HepG2 (cell line): ENCODE measurements around the gene MAD2L2. TPM values are rescaled to one million over a fixed set of nuclear protein-coding genes. Genes with fewer than 3 reads are reported as not detected.

Experiments
- HOXA9 ChIP-seq: sonication (generic); formaldehyde crosslinking; IDR thresholded peaks from 2 replicates; pipeline ENCODE4 v1.8.1; 2022; ENCODE audit warnings: missing genetic modification reagents, mild to moderate bottlenecking, moderate library complexity, borderline replicate concordance
- POLR2A ChIP-seq, 2 experiments: IDR thresholded peaks; 2 replicates each; pipeline ENCODE4 v1.6.1; 2011; ENCODE audit warnings: low read depth in 2 of 2, low read length in 2 of 2, mild to moderate bottlenecking in 1 of 2, moderate library complexity in 1 of 2; ENCODE audit not compliant: insufficient read depth in 1 of 2
- PRPF4 ChIP-seq: fragments of 200-400 bp; formaldehyde crosslinking; IDR thresholded peaks from 2 replicates; pipeline ENCODE4 v1.6.1; 2016; ENCODE audit warnings: low read length, low read depth; ENCODE audit not compliant: poor library complexity, severe bottlenecking
- SAFB2 ChIP-seq: sonication (generic); formaldehyde crosslinking; IDR thresholded peaks from 2 replicates; pipeline ENCODE4 v1.5.1; 2020; ENCODE audit warnings: missing genetic modification reagents, low read depth, mild to moderate bottlenecking, borderline replicate concordance
- TAF1 ChIP-seq: sonication (generic); formaldehyde crosslinking; IDR thresholded peaks from 2 replicates; pipeline ENCODE4 v1.4.0; 2020; ENCODE audit warnings: missing genetic modification reagents
- TARDBP ChIP-seq: sonication (generic); formaldehyde crosslinking; IDR thresholded peaks from 2 replicates; pipeline ENCODE4 v1.8.0; 2022; ENCODE audit warnings: mild to moderate bottlenecking, missing genetic modification reagents
- ZNF44 ChIP-seq: sonication (generic); formaldehyde crosslinking; IDR thresholded peaks from 2 replicates; pipeline ENCODE4 v1.5.1; 2020; ENCODE audit warnings: mild to moderate bottlenecking, missing genetic modification reagents
- ZNF557 ChIP-seq: sonication (generic); formaldehyde crosslinking; IDR thresholded peaks from 2 replicates; pipeline ENCODE4 v1.4.0; 2020; ENCODE audit warnings: missing genetic modification reagents
- ZNF574 ChIP-seq: sonication (generic); formaldehyde crosslinking; IDR thresholded peaks from 2 replicates; pipeline ENCODE4 v1.4.0; 2020; ENCODE audit warnings: missing genetic modification reagents
- ZNF619 ChIP-seq: sonication (generic); formaldehyde crosslinking; IDR thresholded peaks from 2 replicates; pipeline ENCODE4 v1.4.0; 2020; ENCODE audit warnings: mild to moderate bottlenecking, missing genetic modification reagents
- ZNF749 ChIP-seq: sonication (generic); formaldehyde crosslinking; IDR thresholded peaks from 2 replicates; pipeline ENCODE4 v1.8.0; 2022; ENCODE audit warnings: mild to moderate bottlenecking, missing genetic modification reagents, moderate library complexity, borderline replicate concordance
- ZNF839 ChIP-seq: sonication (generic); formaldehyde crosslinking; IDR thresholded peaks from 2 replicates; pipeline ENCODE4 v1.4.0; 2020; ENCODE audit warnings: missing genetic modification reagents, mild to moderate bottlenecking, borderline replicate concordance
- ZSCAN29 ChIP-seq: sonication (generic); formaldehyde crosslinking; conservative IDR thresholded peaks from 2 replicates; pipeline ENCODE4 v1.4.0; 2020; ENCODE audit warnings: mild to moderate bottlenecking, missing genetic modification reagents
- polyA plus RNA-seq, 8 experiments: library from polyadenylated mRNA; depleted of rRNA in 3 of 8; stranded (reverse) in 7 of 8; unstranded in 1 of 8; fragments of >200 nt; fragmentation: Illumina TruSeq in 4 of 8; extraction: Trizol in 4 of 8; gene quantifications; 2 replicates each; pipeline versions ENCODE4 v1.2.1 to v1.2.3, GENCODE V29; 2011 to 2016; ENCODE audit warnings: low read depth in 4 of 8, missing spikeins in 1 of 8, mixed read lengths in 1 of 8; ENCODE audit not compliant: insufficient read depth in 1 of 8
- total RNA-seq, 5 experiments: library from RNA; depleted of rRNA; stranded (reverse); fragments of >200 nt; fragmentation: Illumina TruSeq; extraction: Trizol; gene quantifications; 2 replicates each; pipeline ENCODE4 v1.2.3, GENCODE V29; 2016; ENCODE audit warnings: low read depth in 1 of 5
- TF ChIP-seq, protein P1 (sequence below), 2 experiments: sonication (generic) in 1 of 2; formaldehyde crosslinking in 1 of 2; IDR thresholded peaks; 2 replicates each; pipeline versions ENCODE4 v1.5.1 to v1.6.1; 2011 to 2020; ENCODE audit warnings: borderline replicate concordance in 1 of 2, low read depth in 1 of 2, low read length in 1 of 2, mild to moderate bottlenecking in 1 of 2, missing genetic modification reagents in 1 of 2, moderate library complexity in 1 of 2
- TF ChIP-seq, protein P2 (sequence below): sonication (generic); formaldehyde crosslinking; IDR thresholded peaks from 2 replicates; pipeline ENCODE4 v1.4.0; 2020; ENCODE audit warnings: missing genetic modification reagents
- TF ChIP-seq, protein P3 (sequence below): sonication (generic); formaldehyde crosslinking; IDR thresholded peaks from 2 replicates; pipeline ENCODE4 v1.4.0; 2020; ENCODE audit warnings: missing genetic modification reagents, mild to moderate bottlenecking, borderline replicate concordance
- TF ChIP-seq, protein P4 (sequence below): sonication (generic); formaldehyde crosslinking; IDR thresholded peaks from 2 replicates; pipeline ENCODE4 v1.5.1; 2020; ENCODE audit warnings: missing genetic modification reagents, mild to moderate bottlenecking, borderline replicate concordance

Gene MAD2L2
- total and polyA plus RNA-seq, 2 of the 13 experiments (the other 11 are each of a cell fraction or from before 2014, with no cell fraction given): 51.8 to 53.8 TPM

DNA sequence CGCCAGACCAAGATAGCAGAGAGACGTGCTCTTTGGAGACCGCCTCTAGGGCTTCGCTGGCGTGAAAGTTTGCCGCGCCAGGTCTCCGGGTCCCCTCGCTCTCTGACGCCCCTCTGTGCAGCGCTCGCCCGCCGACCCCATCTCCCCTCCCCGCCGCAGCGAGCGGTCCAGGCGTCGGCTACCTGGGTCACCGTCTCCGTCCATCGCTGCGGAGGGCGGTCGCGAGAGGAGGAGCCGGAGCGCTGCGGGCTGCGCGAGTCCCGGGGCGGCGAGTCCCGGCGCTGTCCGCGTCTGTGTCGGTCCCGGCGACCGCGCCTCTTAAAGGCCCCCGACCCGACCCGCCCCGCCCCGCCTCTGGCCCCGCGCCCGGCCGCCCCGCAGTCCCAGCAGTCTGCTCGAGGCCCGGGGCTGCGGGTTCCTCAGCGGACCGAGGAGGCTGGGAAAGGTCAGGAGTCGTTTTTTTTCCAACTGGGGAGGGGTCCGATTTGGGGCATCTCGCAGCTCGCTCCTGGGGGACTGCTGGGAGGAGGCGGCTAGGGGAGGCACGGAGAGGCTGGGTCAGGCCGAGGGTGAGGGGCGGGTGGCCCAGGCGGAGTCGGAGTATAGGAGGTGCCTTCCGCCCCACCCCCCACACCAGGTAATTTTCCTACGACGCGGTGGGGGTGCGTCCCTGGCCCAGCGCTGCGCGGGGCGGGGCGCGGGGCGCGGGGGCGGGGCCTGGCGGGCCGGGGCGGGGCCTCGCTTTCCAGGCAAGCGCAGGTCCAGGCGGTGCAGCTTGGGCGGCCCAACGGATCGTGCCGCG lies 26.6 kb downstream of the MAD2L2 start, which contains the start of the genes FBXO2 and FBXO44 (continued):
- TF ChIP-seq ZNF574 (CRISPR knock-in tag) (no peak), TAF1 (CRISPR knock-in tag) (peak; percentile 54; the same call in 1 of the 2 replicates), SAFB2 (CRISPR knock-in tag) (0 out of 2 replicates have a peak, but pooled peaks have one; percentile 57), ZNF839 (no peak), HOXA9 (CRISPR knock-in tag) (0 out of 2 replicates have a peak, but pooled peaks have one; percentile 41), POLR2A (IDR thresholded peaks at IDR 0.05; ENCODE audit: insufficient read depth in 1 of 2, low read depth in 2 of 2, low read length in 2 of 2) (peak; percentile 51 to 86; a peak in 3 of 4 replicates), ZNF619 (CRISPR knock-in tag) (no peak), TARDBP (CRISPR knock-in tag) (no peak), PRPF4 (no peak), ZNF749 (CRISPR knock-in tag) (no peak), ZNF44 (no peak), ZSCAN29 (CRISPR knock-in tag) (no peak), ZNF557 (CRISPR knock-in tag) (no peak)
- TF ChIP-seq, protein P1, sequence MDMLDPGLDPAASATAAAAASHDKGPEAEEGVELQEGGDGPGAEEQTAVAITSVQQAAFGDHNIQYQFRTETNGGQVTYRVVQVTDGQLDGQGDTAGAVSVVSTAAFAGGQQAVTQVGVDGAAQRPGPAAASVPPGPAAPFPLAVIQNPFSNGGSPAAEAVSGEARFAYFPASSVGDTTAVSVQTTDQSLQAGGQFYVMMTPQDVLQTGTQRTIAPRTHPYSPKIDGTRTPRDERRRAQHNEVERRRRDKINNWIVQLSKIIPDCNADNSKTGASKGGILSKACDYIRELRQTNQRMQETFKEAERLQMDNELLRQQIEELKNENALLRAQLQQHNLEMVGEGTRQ (IDR thresholded peaks at IDR 0.05; ENCODE audit: low read depth, low read length): no peak
- TF ChIP-seq, protein P1 (CRISPR knock-in tag; IDR thresholded peaks at IDR 0.05; ENCODE audit: borderline replicate concordance): no peak
- TF ChIP-seq, protein P2, sequence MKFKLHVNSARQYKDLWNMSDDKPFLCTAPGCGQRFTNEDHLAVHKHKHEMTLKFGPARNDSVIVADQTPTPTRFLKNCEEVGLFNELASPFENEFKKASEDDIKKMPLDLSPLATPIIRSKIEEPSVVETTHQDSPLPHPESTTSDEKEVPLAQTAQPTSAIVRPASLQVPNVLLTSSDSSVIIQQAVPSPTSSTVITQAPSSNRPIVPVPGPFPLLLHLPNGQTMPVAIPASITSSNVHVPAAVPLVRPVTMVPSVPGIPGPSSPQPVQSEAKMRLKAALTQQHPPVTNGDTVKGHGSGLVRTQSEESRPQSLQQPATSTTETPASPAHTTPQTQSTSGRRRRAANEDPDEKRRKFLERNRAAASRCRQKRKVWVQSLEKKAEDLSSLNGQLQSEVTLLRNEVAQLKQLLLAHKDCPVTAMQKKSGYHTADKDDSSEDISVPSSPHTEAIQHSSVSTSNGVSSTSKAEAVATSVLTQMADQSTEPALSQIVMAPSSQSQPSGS: no peak
- TF ChIP-seq, protein P3, sequence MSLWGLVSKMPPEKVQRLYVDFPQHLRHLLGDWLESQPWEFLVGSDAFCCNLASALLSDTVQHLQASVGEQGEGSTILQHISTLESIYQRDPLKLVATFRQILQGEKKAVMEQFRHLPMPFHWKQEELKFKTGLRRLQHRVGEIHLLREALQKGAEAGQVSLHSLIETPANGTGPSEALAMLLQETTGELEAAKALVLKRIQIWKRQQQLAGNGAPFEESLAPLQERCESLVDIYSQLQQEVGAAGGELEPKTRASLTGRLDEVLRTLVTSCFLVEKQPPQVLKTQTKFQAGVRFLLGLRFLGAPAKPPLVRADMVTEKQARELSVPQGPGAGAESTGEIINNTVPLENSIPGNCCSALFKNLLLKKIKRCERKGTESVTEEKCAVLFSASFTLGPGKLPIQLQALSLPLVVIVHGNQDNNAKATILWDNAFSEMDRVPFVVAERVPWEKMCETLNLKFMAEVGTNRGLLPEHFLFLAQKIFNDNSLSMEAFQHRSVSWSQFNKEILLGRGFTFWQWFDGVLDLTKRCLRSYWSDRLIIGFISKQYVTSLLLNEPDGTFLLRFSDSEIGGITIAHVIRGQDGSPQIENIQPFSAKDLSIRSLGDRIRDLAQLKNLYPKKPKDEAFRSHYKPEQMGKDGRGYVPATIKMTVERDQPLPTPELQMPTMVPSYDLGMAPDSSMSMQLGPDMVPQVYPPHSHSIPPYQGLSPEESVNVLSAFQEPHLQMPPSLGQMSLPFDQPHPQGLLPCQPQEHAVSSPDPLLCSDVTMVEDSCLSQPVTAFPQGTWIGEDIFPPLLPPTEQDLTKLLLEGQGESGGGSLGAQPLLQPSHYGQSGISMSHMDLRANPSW: no peak
- TF ChIP-seq, protein P4, sequence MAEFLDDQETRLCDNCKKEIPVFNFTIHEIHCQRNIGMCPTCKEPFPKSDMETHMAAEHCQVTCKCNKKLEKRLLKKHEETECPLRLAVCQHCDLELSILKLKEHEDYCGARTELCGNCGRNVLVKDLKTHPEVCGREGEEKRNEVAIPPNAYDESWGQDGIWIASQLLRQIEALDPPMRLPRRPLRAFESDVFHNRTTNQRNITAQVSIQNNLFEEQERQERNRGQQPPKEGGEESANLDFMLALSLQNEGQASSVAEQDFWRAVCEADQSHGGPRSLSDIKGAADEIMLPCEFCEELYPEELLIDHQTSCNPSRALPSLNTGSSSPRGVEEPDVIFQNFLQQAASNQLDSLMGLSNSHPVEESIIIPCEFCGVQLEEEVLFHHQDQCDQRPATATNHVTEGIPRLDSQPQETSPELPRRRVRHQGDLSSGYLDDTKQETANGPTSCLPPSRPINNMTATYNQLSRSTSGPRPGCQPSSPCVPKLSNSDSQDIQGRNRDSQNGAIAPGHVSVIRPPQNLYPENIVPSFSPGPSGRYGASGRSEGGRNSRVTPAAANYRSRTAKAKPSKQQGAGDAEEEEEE (CRISPR knock-in tag): no peak
